HCT116 (cell line): ENCODE measurements around the gene TRIM67. TPM values are rescaled to one million over a fixed set of nuclear protein-coding genes. Genes with fewer than 3 reads are reported as not detected.
"Not testable (repeated sequence)": the region's sequence is repeated elsewhere in the genome, so short reads cannot be mapped to it uniquely, and the experiment has no call there.

Experiments used
- ATAC-seq: fragments of 200-7000 bp; cut with Tn5 transposase; 2 replicates; pipeline ENCODE4 v1.9.1; 2020; ENCODE audit warnings: mild to moderate bottlenecking, moderate library complexity
- BruUV-seq: library from RNA; stranded (reverse); fragments of 400-500 nt; replicated peaks from 2 replicates; lab custom pipeline; 2021; lab: Mats Ljungman, UMichigan
- CTCF ChIA-PET: fragments of 300-600 bp; sonication (Branson Sonifier 250); formaldehyde crosslinking; loops from one replicate; lab custom pipeline; 2021; ENCODE audit warnings: antibody characterized with exemption; lab: Charles Lee
- POLR2A ChIA-PET: fragments of 300-600, 350-600 bp; sonication (Branson Sonifier 250); formaldehyde crosslinking; loops from one replicate; lab custom pipeline; 2021; ENCODE audit warnings: antibody characterized with exemption; lab: Charles Lee
- RAD21 ChIA-PET, 2 experiments: fragments of 300-600 bp; sonication (Branson Sonifier 250); formaldehyde crosslinking; loops; one replicate each; lab custom pipeline; 2023; ENCODE audit warnings: low total read pairs in 2 of 2; ENCODE audit not compliant: uncharacterized antibody in 2 of 2, unreplicated experiment in 2 of 2, low non-redundant PET in 1 of 2; lab: Charles Lee
- DNase-seq: peaks from one replicate; pipeline ENCODE4 v3.0.0-alpha.2; 2010; ENCODE audit warnings: low read depth, low spot score
- H2AFZ ChIP-seq: fragments of 200-600 bp; shearing (Covaris generic), sonication (generic); 2 replicates; pipeline ENCODE4 v1.6.1; 2017; ENCODE audit warnings: low read depth, mixed run types, mixed read lengths, antibody characterized with exemption, low read length; ENCODE audit not compliant: poor library complexity, severe bottlenecking
- H3K27ac ChIP-seq: 2 replicates; pipeline ENCODE4 v1.5.1; 2012; ENCODE audit warnings: low read depth, low read length
- H3K27me3 ChIP-seq: fragments of 200-600 bp; sonication (generic); 2 replicates; pipeline ENCODE4 v1.6.1; 2016; ENCODE audit warnings: mixed run types, low read length, mixed read lengths; ENCODE audit not compliant: insufficient read depth
- H3K36me3 ChIP-seq, 2 experiments: fragments of 200-500 bp in 1 of 2; fragments of 200-600 bp in 1 of 2; sonication (Bioruptor generic) in 1 of 2; sonication (generic) in 1 of 2; 2 replicates each; pipeline versions ENCODE4 v1.5.1 to v1.6.1; 2014 to 2016; ENCODE audit warnings: low read length in 2 of 2, inconsistent platforms in 1 of 2, mixed read lengths in 1 of 2, mixed run types in 1 of 2; ENCODE audit not compliant: insufficient read depth in 2 of 2, control insufficient read depth in 1 of 2
- H3K4me1 ChIP-seq, 2 experiments: fragments of 200-600 bp in 1 of 2; sonication (generic) in 1 of 2; 2 replicates each; pipeline versions ENCODE4 v1.5.1 to v1.6.1; 2012 to 2017; ENCODE audit warnings: low read length in 2 of 2, inconsistent platforms in 1 of 2, mild to moderate bottlenecking in 1 of 2, mixed read lengths in 1 of 2, mixed run types in 1 of 2, moderate library complexity in 1 of 2; ENCODE audit not compliant: insufficient read depth in 2 of 2, control insufficient read depth in 1 of 2
- H3K4me2 ChIP-seq: fragments of 200-600 bp; sonication (generic); 2 replicates; pipeline ENCODE4 v1.6.1; 2017; ENCODE audit warnings: mixed run types, low read length, mixed read lengths
- H3K4me3 ChIP-seq, 2 experiments: fragments of 200-600 bp in 1 of 2; sonication (generic) in 1 of 2; replicated peaks in 1 of 2; 2 replicates each; pipeline ENCODE4 v1.5.1; 2011 to 2016; ENCODE audit warnings: low read length in 2 of 2, control low read depth in 1 of 2, low read depth in 1 of 2, mild to moderate bottlenecking in 1 of 2, mixed read lengths in 1 of 2, mixed run types in 1 of 2
- H3K79me2 ChIP-seq: fragments of 200-600 bp; sonication (generic); 2 replicates; pipeline ENCODE4 v1.6.1; 2017; ENCODE audit warnings: mild to moderate bottlenecking, mixed run types, low read length, moderate library complexity, mixed read lengths; ENCODE audit not compliant: insufficient read depth
- H3K9ac ChIP-seq: fragments of 200-600 bp; sonication (generic); 2 replicates; pipeline ENCODE4 v1.6.1; 2016; ENCODE audit warnings: low read length, mixed read lengths
- H3K9me2 ChIP-seq: fragments of 200-600 bp; sonication (generic), shearing (Covaris generic); 2 replicates; pipeline ENCODE4 v1.6.1; 2017; ENCODE audit warnings: mixed run types, mild to moderate bottlenecking, moderate library complexity; ENCODE audit not compliant: insufficient read depth
- H3K9me3 ChIP-seq, 2 experiments: fragments of 200-500 bp in 1 of 2; fragments of 200-600 bp in 1 of 2; sonication (Bioruptor generic) in 1 of 2; sonication (generic) in 1 of 2; 2 replicates each; pipeline ENCODE4 v1.6.1; 2014 to 2017; ENCODE audit warnings: low read length in 2 of 2, mixed read lengths in 2 of 2, inconsistent platforms in 1 of 2, low read depth in 1 of 2, mild to moderate bottlenecking in 1 of 2, mixed run types in 1 of 2, moderate library complexity in 1 of 2; ENCODE audit not compliant: control insufficient read depth in 1 of 2, insufficient read depth in 1 of 2
- H4K20me1 ChIP-seq: fragments of 200-600 bp; sonication (generic), shearing (Covaris generic); 2 replicates; pipeline ENCODE4 v1.6.1; 2017; ENCODE audit warnings: mixed run types, mild to moderate bottlenecking, moderate library complexity; ENCODE audit not compliant: insufficient read depth
- CBX3 ChIP-seq: IDR thresholded peaks from 2 replicates; pipeline ENCODE4 v1.6.1; 2012; ENCODE audit warnings: low read depth
- CEBPB ChIP-seq: IDR thresholded peaks from 2 replicates; pipeline ENCODE4 v1.6.1; 2012; ENCODE audit warnings: low read depth
- JUND ChIP-seq: IDR thresholded peaks from 2 replicates; pipeline ENCODE4 v1.6.1; 2012
- SRF ChIP-seq: IDR thresholded peaks from 2 replicates; pipeline ENCODE4 v1.6.1; 2012; ENCODE audit warnings: low read depth
- intact Hi-C: fragments of 100-400 bp; cut with micrococcal nuclease; formaldehyde crosslinking; loops from 2 replicates; pipeline ENCODE4 v1.10.0; 2022
- total RNA-seq: library from RNA; stranded (reverse); gene quantifications from one replicate; pipeline ENCODE4 v1.2.1, GENCODE V29; 2021; ENCODE audit not compliant: unreplicated experiment

Gene TRIM67
- total RNA-seq, 1 experiment from 2014 or later = 0.02 TPM

DNA sequence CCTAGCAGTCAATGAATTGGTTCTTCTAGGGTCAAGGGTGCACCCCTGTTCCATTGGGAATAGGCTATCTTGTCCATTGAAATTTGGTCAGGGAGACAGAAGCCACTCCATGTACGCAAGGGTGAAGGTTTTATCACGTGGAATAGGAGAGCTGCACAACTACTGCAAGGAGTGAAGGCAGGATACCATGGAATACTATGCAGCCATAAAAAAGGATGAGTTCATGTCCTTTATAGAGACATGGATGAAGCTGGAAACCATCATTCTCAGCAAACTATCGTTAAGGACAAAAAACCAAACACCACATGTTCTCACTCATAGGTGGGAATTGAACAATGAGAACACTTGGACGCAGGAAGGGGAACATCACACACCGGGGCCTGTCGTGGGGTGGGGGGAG is 34.8 kb upstream of the TRIM67 start:
- H3K4me2 ChIP-seq, RAD21 ChIA-PET, BruUV-seq, DNase-seq, CTCF ChIA-PET, H3K9ac ChIP-seq, H4K20me1 ChIP-seq, H3K27ac ChIP-seq, H3K36me3 ChIP-seq, ATAC-seq, POLR2A ChIA-PET, H3K9me2 ChIP-seq, H2AFZ ChIP-seq, H3K9me3 ChIP-seq, H3K4me1 ChIP-seq, H3K79me2 ChIP-seq, intact Hi-C loops, H3K27me3 ChIP-seq, H3K4me3 ChIP-seq: not testable (repeated sequence)

DNA sequence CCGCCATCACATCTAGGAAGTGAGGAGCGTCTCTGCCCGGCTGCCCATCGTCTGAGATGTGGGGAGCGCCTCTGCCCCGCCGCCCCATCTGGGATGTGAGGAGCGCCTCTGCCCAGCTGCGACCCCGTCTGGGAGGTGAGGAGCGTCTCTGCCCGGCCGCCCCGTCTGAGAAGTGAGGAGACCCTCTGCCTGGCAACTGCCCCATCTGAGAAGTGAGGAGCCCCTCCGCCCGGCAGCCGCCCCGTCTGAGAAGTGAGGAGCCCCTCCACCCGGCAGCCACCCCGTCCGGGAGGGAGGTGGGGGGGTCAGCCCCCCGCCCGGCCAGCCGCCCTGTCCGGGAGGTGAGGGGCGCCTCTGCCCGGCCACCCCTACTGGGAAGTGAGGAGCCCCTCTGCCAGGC is 33.4 kb upstream of the TRIM67 start:
- H3K36me3 ChIP-seq, CTCF ChIA-PET, intact Hi-C loops, H3K27ac ChIP-seq, H3K9ac ChIP-seq, H3K9me2 ChIP-seq, H4K20me1 ChIP-seq, BruUV-seq, RAD21 ChIA-PET, H3K4me1 ChIP-seq, H2AFZ ChIP-seq, H3K9me3 ChIP-seq, POLR2A ChIA-PET, H3K4me2 ChIP-seq, H3K4me3 ChIP-seq, DNase-seq, H3K79me2 ChIP-seq, H3K27me3 ChIP-seq, ATAC-seq: not testable (repeated sequence)

GRCh38 chr1:231130544-231130943 is 31.3 kb upstream of the TRIM67 start:
- Histone ChIP-seq H3K4me3 (no peak overlapping the region), H3K9me3 (no peaks in the 10 kb centered on the region), H4K20me1 (no peaks in the 10 kb centered on the region), H3K9me2 (no peaks in the 10 kb centered on the region), H3K4me1 (peaks cover 0 to 4% of the 10 kb centered on the region in 2 experiments; a peak in 2 of 4 replicates), H3K36me3 (no peaks in the 10 kb centered on the region), H3K27me3 (no peaks in the 10 kb centered on the region), H3K4me2 (no peak overlapping the region), H3K27ac (no peak overlapping the region), H3K79me2 (no peaks in the 10 kb centered on the region), H2AFZ (no peak overlapping the region), H3K9ac (no peak overlapping the region)
- CTCF ChIA-PET = no interaction called here
- POLR2A ChIA-PET = no interaction called here
- DNase-seq = no peak
- TF ChIP-seq CBX3 = no peak
- no peak for TF ChIP-seq CEBPB
- TF ChIP-seq JUND = no peak
- no peak for TF ChIP-seq SRF
- no TSS peak for BruUV-seq
- ATAC-seq = no peak
- RAD21 ChIA-PET = no interaction called here
- intact Hi-C loops = no loop called here

DNA sequence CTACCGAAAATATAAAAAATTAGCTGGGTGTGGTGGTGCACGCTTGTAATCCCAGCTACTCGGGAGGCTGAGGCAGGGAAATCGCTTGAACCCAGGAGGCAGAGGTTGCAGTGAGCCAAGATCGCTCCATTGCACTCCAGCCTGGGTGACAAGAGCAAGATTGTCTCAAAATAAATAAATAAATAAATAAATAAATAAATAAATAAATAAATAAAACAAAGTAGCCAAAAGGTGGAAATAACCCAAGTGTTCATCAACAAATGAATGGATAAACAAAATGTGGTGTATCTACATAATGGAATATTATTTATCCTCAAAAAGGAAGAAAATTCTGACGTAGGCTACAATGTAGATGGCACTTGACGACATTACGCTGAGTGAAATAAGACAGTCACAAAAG is 29.3 kb upstream of the TRIM67 start:
- ATAC-seq, intact Hi-C loops, CTCF ChIA-PET: not testable (repeated sequence)

More for the DNA sequence above, 29.3 kb upstream of the TRIM67 start:
- H3K27ac ChIP-seq, H3K27me3 ChIP-seq, POLR2A ChIA-PET, RAD21 ChIA-PET, H4K20me1 ChIP-seq, H2AFZ ChIP-seq, H3K9ac ChIP-seq, H3K9me3 ChIP-seq, H3K4me1 ChIP-seq, DNase-seq, H3K4me2 ChIP-seq, H3K36me3 ChIP-seq, BruUV-seq, H3K9me2 ChIP-seq, H3K4me3 ChIP-seq, H3K79me2 ChIP-seq: not testable (repeated sequence)
